Epithelial cell of proximal tubule (primary cell): Measurements from ENCODE around the gene EHD3. TPM values are rescaled to one million over a fixed set of nuclear protein-coding genes. Genes with fewer than 3 reads are reported as not detected.

Source experiments
- DNase-seq: peaks from one replicate; pipeline ENCODE4 v3.0.0-alpha.2; 2011; ENCODE audit warnings: low read depth
- H3K4me3 ChIP-seq: 2 replicates; pipeline ENCODE4 v1.5.1; 2011; ENCODE audit warnings: low read depth, mild to moderate bottlenecking, low read length
- total RNA-seq: library from RNA; depleted of rRNA; stranded (reverse); fragments of >200 nt; gene quantifications from 2 replicates; pipeline ENCODE4 v1.2.3, GENCODE V29; 2015
- TF ChIP-seq, protein P1 (sequence below): conservative IDR thresholded peaks from 2 replicates; pipeline ENCODE4 v1.5.1; 2012; ENCODE audit warnings: low read depth, mild to moderate bottlenecking, low read length

The EHD3 gene
- total RNA-seq, 1 donor from 2014 or later: 4.6 TPM

DNA sequence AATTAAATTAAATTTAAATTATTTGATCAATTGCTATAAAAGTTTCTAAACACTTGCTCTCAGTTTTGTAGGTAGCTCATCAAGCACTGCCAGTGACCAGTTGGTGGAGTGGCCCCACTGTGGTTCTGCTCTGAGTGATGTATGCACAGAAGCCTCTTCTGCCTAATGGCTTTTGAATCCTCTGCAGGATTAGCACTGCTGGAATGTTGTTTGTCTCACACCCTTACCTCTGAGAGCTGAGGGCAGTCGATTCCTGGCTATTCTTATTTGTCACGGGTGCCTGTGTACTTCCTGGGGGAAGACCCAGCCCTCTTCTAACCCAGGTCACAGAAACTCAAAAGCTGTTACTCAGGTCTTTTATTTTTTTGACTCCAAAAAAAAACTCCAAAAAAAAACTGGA, 26.2 kb upstream of the EHD3 start:
- DNase-seq: no peak
- no peak overlapping the region for H3K4me3 ChIP-seq
- TF ChIP-seq, protein P1, sequence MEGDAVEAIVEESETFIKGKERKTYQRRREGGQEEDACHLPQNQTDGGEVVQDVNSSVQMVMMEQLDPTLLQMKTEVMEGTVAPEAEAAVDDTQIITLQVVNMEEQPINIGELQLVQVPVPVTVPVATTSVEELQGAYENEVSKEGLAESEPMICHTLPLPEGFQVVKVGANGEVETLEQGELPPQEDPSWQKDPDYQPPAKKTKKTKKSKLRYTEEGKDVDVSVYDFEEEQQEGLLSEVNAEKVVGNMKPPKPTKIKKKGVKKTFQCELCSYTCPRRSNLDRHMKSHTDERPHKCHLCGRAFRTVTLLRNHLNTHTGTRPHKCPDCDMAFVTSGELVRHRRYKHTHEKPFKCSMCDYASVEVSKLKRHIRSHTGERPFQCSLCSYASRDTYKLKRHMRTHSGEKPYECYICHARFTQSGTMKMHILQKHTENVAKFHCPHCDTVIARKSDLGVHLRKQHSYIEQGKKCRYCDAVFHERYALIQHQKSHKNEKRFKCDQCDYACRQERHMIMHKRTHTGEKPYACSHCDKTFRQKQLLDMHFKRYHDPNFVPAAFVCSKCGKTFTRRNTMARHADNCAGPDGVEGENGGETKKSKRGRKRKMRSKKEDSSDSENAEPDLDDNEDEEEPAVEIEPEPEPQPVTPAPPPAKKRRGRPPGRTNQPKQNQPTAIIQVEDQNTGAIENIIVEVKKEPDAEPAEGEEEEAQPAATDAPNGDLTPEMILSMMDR: no peak

DNA sequence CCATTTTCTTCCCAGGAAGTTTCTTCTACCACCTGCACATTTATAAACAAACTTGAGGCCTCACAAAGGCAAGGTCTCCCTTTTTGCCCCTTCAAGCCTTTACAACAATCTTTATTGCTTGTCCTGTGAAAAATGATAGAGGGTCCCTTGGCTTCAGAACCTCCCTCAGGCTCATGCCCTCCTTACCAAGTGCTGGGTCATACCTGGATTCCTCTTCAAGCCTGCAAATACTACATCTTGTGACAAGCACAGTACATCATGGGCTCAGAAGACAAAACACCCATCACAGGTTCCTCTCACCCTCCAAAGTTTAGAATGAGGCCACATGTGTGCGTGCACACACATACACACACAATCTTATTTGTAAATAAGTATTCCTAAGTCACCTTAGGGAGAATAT, 25.7 kb upstream of the EHD3 start:
- DNase-seq: no peak
- TF ChIP-seq, protein P1: no peak
- H3K4me3 ChIP-seq: no peak overlapping the region

DNA sequence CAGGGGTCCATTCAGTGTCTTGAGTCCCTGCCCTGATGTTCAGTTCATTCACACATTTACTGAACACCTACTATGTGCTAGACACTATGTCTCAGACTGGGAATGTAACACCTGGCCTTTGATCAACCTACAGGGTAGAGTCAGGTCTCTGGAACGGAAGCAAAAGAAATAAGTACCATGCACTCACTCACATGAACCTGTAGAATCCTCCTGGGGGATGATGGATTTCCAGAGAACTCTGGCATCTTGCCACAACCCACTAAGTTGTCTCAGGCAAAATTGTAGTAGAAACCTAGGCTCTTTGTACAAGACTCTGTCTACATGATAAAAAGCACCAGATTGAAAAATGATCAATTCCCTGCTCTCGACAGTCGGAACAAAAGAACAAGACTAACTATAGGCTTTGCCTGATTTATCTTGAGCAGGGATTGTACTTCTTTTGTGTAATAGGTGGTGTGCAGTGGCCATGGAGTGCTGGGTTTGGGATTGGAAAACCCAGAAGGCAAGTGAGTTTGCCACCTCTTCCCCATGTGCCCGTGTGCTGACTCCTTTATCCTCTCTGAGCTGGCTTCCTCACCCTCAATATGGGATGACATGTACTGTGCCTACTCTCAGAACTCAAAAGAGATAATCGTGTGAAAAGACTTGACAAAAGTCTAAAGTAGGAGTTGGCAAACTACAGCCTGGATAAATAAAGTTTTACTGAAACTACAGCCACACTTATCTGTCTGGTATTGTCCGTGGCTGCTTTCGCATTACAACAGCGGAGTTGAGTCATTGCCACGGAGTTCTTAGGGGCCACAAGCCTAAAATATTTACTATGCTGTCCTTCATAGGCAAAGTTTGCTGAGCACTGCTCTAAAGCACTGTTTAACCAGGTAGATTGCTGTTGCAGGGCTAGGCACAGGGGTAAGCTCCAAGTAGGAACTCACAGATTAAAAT, 21.0 kb upstream of the EHD3 start:
- TF ChIP-seq, protein P1: no peak
- H3K4me3 ChIP-seq: no peak overlapping the region
- DNase-seq: no peak

DNA sequence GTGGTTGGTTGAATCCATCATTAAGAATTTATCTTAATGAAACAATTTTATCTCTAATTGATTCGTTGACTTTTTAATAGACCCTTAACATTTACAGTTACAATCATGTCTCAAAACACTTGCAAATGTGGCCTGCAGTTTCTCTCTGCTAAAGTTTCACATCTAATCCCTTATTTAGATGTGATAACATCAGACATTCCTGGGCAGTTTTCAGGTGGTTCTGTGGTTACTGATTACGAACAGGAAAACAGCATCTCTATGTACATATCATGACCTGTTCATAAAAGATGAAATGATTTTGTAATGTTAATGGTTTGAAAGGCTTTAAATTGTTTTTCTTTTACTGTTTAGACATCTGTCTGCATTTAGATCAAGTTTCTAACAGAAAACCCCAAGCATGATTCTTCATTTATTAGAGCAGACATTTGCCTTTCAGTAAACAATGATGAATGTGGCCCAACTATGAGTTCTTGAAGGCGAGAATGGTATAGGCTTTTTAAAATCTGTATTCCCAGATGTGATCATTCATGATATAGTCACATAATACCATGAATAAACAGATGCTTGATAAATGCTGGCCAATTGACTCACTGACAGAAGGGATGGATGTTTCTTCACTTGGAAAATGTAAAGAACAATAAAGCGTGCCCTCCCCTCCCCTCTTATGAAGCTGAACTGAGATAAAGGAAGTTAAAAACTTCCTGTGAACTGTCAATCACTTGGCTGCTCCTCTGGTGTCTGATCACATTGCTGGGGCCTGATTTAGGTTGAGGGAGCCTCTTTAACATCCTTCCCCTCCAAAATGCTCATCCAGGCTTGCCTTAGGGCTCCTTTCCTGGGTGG, 20.1 kb upstream of the EHD3 start:
- TF ChIP-seq, protein P1: no peak
- DNase-seq: no peak

DNA sequence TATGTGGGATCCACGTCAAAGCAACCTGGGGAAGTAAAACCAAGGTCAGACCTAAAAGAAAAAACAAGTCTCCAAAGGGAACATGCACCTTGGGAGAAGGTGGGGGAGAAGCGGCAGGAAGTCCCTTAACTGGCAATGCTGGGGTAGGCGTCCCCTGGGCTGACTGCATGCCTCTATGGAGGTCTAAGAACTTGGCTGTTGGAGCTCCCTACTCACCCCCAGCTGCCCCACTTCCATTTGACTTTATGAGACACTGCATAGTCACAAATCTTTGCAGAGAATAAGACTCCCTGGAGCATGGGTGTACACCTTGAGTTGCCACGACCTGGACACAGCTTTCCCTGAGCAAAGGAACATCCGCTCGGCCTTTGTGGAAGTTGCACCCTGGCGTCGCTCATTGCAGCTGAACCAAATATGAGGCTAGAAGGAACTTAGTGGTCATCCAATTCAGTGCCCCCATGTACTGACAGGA, 19.5 kb upstream of the EHD3 start:
- no peak overlapping the region for H3K4me3 ChIP-seq
- TF ChIP-seq, protein P1: no peak
- DNase-seq: no peak

More for the DNA sequence above, 20.1 kb upstream of the EHD3 start:
- H3K4me3 ChIP-seq: no peak overlapping the region

- H3K4me3 ChIP-seq: no peak overlapping the region
- TF ChIP-seq, protein P1: no peak
- no peak for DNase-seq
Measured at GRCh38 chr2:31216734-31217133, 17.2 kb upstream of the EHD3 start.
